Amniotic stem cell (primary cell): Measurements from ENCODE around the gene AP4M1.

Experiments used
- DNase-seq: peaks from one replicate; lab custom pipeline; 2025; lab: John Stamatoyannopoulos, UW

Gene AP4M1, protein sequence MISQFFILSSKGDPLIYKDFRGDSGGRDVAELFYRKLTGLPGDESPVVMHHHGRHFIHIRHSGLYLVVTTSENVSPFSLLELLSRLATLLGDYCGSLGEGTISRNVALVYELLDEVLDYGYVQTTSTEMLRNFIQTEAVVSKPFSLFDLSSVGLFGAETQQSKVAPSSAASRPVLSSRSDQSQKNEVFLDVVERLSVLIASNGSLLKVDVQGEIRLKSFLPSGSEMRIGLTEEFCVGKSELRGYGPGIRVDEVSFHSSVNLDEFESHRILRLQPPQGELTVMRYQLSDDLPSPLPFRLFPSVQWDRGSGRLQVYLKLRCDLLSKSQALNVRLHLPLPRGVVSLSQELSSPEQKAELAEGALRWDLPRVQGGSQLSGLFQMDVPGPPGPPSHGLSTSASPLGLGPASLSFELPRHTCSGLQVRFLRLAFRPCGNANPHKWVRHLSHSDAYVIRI

GRCh38 chr7:100101016-100101862, at the start of gene AP4M1, which contains the start of gene MCM7:
TSS of gene AP4M1 (plus strand) at chr7:100101643. CDS start at chr7:100101715, 72 bp downstream.
TSS of gene MCM7 (minus strand) at chr7:100101397. CDS start at chr7:100101294, 103 bp downstream.
- peak; percentile 97 for DNase-seq

DNA sequence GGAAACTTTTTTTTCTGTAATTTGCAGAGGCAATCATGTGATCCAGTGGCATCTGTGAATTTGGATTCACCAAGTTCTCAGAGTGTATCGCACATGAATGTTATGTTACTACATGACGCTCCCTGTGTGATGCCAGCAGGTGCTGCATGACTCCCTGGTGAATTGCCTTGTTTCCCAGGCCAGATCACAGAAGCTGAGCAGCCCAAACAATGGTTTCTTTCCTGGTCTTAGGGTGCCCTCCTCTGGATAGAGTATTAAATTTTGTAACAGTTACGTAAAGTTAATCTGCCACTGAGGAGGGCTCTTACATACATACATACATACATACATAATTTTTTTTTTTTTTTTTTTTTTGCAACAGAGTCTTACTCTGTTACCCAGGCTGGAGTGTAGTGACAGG, 48.2 kb upstream of the AP4M1 start:
- DNase-seq: peak; percentile 52

GRCh38 chr7:100057006-100057405, 44.4 kb upstream of the AP4M1 start:
- DNase-seq: no peak

- no peak for DNase-seq
Observed at GRCh38 chr7:100059251-100059739, 42.1 kb upstream of the AP4M1 start.

GRCh38 chr7:100061518-100062193, 39.8 kb upstream of the AP4M1 start:
- DNase-seq: no peak

DNA sequence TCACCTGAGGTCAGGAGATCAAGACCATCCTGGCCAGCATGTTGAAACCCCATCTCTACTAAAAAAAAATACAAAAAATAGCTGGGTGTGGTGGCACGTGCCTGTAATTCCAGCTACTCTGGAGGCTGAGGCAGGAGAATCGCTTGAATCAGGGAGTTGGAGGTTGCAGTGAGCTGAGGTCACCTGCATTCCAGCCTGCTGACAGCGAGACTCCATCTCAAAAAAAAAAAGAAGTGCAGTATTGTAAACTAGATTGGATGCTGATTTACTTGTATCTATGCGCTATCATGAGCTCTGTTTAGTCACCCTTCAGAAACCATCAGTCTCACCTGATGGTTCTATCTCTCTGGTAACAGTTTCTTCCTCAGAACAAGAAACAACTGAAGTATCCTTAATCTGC, 38.1 kb upstream of the AP4M1 start:
- no peak for DNase-seq

- DNase-seq: no peak
Observed at GRCh38 chr7:100064162-100064561, 37.3 kb upstream of the AP4M1 start.

DNA sequence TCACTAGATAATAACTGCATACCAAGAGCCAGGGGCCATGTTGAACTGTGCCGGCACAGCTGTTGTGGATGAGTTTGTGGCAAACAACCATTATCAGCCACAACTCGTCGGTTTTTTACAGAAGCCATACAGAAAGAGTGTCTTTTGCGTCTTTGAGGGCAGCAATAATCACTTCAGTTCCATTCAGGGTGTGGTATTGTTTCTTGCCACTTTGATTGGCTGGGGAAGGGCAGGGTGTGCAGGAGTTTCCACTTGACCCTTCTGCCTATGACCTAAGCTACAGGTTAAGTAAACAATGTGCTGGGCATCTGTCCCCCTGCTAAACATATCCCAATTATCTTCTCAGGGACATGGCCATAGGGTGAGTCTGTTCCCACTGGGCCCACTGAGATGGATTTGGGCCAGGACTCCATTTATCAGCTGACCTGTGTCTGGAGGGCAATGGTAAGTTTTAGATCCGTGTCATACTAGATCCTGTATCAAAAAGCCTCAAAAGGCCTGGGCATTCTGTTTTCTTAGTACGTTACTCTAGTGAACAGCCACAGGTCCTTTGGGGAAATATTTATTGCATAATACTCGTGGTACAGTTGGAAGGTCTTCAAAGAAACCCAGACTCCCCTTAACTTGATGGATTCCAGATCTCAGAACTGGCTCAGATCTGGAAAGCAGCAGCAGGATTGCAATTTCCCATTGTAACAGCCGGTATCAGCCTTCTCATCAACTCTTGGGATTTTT, 35.8 kb upstream of the AP4M1 start:
- DNase-seq: no peak

DNA sequence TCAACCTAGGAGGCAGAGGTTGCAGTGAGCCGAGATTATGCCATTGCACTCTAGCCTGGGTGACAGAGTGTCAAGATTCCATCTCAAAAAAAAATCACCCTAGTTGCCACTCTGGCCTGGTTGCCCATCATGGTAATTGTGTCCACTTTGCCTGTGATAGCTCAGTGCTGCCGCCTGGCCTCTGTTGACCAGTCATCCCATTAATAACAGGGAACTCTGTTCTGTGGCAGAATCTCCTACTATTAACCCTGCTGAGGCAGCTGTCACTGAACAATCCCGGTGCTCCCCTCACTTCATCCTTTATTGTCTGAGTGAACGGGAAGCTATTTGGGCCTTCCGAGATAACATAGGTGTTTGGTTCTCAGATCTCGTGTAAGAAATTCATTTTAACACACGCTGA, 34.5 kb upstream of the AP4M1 start:
- no peak for DNase-seq

- no peak for DNase-seq
Observed at GRCh38 chr7:100069991-100070390, 31.5 kb upstream of the AP4M1 start.

DNA sequence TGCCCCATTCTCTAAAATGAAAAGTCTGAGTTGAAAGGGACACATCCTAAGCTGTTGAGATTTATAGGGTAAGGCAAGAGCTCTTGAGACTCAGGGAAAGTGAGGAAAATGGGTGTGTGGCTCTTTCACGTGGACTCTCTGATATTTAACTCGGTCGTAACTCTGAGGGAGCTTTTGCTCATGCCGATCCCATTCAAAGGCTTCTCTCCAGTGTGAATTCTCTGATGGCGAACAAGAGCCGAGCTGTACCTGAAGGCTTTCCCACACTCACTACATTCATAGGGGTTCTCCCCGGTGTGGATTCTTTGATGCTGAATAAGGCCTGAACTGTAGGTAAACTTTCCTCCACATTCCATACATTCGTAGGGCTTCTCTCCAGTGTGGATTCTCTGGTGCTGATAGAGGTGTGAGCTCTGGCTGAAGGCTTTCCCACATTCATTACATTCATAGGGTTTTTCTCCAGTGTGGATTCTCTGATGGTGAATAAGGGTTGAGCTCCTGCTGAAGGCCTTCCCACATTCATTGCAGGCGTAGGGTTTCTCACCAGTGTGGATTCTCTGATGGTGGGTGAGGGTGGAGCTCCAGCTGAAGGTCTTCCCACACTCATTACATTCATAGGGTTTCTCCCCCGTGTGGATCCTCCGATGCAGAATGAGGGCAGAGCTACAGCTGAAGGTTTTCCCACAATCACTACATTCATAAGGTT, 30.3 kb upstream of the AP4M1 start:
- DNase-seq: no peak

DNA sequence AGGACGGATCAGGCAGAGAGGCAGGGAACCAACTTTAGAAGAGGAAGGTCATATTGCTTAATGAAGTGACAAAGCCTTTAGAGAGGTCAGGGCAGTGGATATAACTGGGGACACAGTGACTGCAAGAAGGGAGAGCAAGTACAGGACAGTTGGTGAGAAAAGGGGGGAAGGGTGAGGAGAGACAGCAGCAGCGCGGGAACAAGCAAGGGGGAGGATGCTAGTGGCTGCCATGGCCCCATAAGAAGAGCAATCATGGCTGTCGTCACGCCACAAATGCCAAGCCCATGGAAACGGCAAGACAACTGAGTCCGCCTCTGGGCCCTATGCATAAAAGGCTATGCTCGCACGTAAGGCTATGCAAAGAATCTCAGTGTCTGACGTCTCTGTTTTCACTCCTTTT, 29.0 kb upstream of the AP4M1 start:
- DNase-seq: no peak

- no peak for DNase-seq
Observed at GRCh38 chr7:100074841-100075240, 26.6 kb upstream of the AP4M1 start.

GRCh38 chr7:100075418-100075817, 26.0 kb upstream of the AP4M1 start:
- no peak for DNase-seq

DNA sequence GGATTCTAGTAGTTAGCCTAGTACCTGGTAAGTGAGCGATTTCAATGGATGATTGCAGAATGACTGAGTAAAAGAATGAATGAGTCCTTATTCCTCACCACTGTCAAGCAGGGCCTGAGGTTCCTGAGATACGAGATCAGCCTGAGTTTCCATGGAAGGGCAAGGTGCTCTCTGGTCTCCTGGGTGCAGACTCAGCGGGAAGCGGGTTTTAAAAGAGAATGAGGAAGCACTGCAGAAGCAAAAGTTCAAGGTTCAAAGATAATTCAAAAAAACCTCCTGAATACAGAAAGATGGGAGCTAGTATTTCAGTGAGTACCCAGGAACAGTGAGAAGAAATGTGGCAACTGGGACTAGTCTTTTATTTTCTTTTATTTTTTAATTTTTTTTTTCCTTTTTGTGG, 24.2 kb upstream of the AP4M1 start:
- DNase-seq: no peak

- DNase-seq: no peak
Observed at GRCh38 chr7:100079024-100079560, 22.4 kb upstream of the AP4M1 start.

GRCh38 chr7:100080907-100081534, 20.4 kb upstream of the AP4M1 start:
- DNase-seq: no peak

- DNase-seq: peak; percentile 98
Observed at GRCh38 chr7:100081535-100082102, 19.8 kb upstream of the AP4M1 start, which contains the start of gene ZNF3. TSS of gene ZNF3 (minus strand) at chr7:100081723. CDS start at chr7:100077357, 4,366 bp downstream.

- DNase-seq: no peak
Observed at GRCh38 chr7:100082978-100083377, 18.5 kb upstream of the AP4M1 start.

GRCh38 chr7:100085515-100085914, 15.9 kb upstream of the AP4M1 start:
- DNase-seq: no peak
